Fibroblast of skin of left biceps (primary cell): ENCODE measurements around the gene PRSS53.

ENCODE experiments used
- DNase-seq, 2 experiments: peaks; one replicate each; pipeline ENCODE4 v3.0.0-alpha.2; 2013; ENCODE audit warnings: low read depth in 2 of 2

Gene PRSS53

DNA sequence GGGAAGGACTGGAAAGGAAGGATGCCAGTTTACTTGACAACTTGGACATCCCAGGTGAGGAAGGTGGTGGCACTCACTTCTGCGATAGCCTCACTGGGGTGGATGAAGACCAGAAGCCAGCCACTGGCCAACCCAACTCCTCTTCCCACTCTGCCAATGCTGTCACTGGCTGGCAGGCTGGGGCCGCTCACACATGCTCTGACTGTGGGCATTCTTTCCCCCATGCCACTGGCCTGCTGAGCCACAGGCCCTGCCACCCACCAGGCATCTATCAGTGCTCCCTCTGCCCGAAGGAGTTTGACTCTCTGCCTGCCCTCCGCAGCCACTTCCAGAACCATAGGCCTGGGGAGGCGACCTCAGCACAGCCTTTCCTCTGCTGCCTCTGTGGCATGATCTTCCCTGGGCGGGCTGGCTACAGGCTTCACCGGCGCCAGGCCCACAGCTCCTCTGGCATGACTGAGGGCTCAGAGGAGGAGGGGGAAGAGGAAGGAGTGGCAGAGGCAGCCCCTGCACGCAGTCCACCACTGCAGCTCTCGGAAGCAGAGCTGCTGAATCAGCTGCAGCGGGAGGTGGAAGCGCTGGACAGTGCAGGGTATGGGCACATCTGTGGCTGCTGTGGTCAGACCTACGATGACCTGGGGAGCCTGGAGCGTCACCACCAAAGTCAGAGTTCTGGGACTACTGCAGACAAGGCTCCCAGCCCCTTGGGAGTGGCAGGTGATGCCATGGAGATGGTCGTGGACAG lies 10.0 kb downstream of the PRSS53 start:
- DNase-seq, result no peak

DNA sequence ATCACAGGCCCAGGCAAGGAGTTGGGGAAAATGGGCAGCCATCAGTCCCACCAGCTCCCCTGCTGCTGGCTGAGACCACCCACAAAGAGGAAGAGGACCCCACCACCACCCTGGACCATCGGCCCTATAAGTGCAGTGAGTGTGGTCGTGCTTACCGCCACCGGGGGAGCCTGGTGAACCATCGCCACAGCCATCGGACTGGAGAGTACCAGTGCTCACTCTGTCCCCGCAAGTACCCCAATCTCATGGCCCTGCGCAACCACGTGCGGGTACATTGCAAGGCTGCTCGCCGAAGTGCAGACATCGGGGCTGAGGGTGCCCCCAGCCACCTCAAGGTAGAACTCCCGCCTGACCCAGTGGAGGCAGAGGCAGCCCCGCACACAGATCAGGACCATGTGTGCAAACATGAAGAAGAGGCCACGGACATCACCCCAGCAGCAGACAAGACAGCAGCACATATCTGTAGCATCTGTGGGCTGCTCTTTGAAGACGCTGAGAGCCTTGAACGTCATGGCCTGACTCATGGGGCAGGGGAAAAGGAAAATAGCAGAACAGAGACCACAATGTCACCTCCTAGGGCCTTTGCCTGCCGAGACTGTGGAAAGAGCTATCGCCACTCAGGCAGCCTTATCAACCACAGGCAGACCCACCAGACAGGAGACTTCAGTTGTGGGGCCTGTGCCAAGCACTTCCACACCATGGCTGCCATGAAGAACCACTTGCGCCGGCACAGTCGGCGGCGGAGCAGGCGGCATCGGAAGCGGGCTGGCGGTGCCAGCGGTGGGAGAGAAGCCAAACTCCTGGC lies 10.9 kb downstream of the PRSS53 start:
- DNase-seq, result no peak

GRCh38 chr16:31077024-31077423 lies 11.7 kb downstream of the PRSS53 start:
- DNase-seq, result no peak

- no peak for DNase-seq
Measured at GRCh38 chr16:31076319-31076718, 12.4 kb downstream of the PRSS53 start.

- DNase-seq, result no peak
Measured at GRCh38 chr16:31074814-31075183, 13.9 kb downstream of the PRSS53 start.

GRCh38 chr16:31073970-31074813 lies 14.6 kb downstream of the PRSS53 start, which contains the start of the genes ZNF646 and ZNF668:
Gene ZNF646, plus strand, starts transcription at chr16:31074422. Its CDS starts 1,903 bp downstream, at chr16:31076325.
Gene ZNF668, minus strand, starts transcription at chr16:31074240. Its CDS starts 9,781 bp downstream, at chr16:31064459.
- peak; percentile 96 to 97 for DNase-seq

GRCh38 chr16:31073142-31073969 lies 15.4 kb downstream of the PRSS53 start:
- peak; percentile 69 to 72 for DNase-seq

- DNase-seq, result no peak
Measured at GRCh38 chr16:31072540-31073141, 16.1 kb downstream of the PRSS53 start.

GRCh38 chr16:31071861-31072260 lies 16.9 kb downstream of the PRSS53 start:
- DNase-seq, result peak; percentile 66 to 68

DNA sequence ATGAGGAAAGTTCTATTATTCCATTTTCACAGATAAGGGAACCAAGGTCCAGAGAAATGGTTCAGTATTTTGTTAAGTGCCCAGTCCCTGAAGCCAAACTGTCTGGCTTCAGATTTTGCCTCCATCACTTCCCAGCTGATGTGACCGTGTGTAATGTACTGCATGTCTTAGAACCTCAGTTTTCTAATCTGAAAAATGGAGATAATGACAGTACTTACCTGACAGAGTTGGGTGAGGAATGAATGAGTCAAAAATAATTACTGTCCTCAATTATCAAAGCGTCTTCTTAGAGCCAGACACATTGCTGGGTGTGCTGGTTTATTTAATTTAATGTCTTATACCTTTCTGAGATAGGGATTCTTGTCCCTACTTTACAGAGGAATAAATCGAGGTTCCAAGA lies 21.4 kb downstream of the PRSS53 start:
- DNase-seq, result no peak

DNA sequence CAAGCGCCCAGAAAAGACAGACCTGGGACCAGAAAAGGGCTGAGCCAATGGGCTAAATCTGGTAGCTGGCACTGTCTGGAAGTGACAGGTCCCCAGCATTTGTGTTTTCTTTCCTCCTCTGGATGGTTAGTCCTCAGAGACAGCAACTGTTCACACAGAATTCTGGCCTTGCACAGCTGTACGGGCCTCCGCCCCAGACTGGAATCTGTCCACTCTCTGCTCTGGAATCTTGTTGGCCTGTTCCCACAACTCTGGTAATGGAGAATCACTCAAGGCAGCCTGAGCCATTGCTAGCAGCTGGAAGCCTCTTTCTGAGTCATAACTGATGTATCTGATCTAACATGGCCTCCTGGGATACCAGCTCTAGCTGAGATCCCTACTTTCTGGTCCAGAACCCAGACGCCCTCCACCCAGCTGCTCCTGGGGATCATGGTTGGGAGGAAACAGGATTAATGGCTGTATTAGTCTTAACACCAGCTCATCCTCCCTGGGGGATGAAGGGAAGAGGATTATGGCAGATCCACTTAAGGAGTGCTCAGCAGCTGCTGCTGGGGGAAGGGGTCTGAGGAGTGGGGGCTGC lies 23.8 kb downstream of the PRSS53 start:
- DNase-seq, result peak; percentile 81 to 86

- no peak for DNase-seq
Measured at GRCh38 chr16:31063843-31064611, 24.7 kb downstream of the PRSS53 start.

GRCh38 chr16:31063495-31063842 lies 25.3 kb downstream of the PRSS53 start:
- no peak for DNase-seq

- DNase-seq, result no peak
Measured at GRCh38 chr16:31061813-31062440, 26.8 kb downstream of the PRSS53 start.

- DNase-seq, result no peak
Measured at GRCh38 chr16:31061126-31061812, 27.5 kb downstream of the PRSS53 start.

- DNase-seq, result no peak
Measured at GRCh38 chr16:31055613-31056012, 33.1 kb downstream of the PRSS53 start.

DNA sequence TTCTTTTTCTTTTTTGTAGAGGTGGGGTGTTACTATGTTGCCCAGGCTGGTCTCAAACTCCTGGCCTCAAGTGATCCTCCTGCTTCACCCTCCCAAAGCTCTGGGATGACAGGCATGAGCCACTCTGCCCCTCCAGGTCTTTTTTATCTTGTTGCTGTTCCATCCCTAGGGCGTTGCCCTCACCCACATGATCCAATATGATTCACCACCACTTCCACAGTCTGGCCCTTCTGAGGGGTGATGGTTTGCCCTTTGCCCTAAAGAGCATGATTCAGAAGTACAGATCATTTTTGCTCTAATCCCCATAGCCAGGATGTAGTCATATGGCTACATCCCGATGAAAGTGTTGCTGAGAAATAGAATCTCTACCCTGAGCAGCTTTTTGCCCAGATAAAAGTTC lies 36.6 kb downstream of the PRSS53 start:
- DNase-seq, result peak; percentile 48 to 50

DNA sequence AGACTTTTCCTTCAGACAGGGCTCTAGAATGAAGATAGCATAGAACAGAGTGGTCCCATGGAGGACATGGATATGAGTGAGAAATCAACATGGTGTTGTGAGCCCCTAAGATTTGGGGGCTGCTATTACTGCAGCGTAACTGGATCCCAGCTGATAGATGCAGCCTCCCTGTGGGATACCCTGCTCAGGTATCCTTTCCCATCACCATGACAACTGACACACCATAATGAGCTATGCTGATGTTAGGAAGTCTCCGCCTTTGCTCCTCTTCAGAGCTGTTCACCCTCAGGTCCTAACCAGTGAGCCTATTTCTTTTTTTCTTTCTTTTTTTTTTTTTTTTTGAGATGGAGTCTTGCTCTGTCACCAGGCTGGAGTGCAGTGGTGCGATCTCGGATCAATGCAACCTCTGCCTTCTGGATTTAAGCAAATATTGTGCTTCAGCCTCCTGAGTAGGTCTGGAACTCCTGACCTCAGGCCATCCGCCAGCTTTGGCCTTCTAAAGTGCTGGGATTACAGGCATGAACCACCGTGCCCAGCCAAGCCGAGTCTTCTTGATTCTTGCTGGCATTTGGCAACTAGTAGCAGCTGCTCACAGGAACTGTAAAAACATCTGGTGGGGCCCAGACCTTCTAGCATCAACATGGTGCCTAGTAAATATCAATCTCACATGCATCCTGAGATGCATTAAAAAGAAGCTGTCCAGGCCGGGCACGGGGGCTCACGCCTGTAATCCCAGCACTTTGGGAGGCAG lies 38.3 kb downstream of the PRSS53 start:
- DNase-seq, result no peak
